Activated CD4-positive, alpha-beta T cell treated with anti-CD3 and anti-CD28 coated beads for 1 hour (primary cell): ENCODE data around the gene IFT20.
A peak's percentile ranks its signal among the peaks of the same experiment; 100 is the strongest.

Source experiments
- DNase-seq: peaks from one replicate; pipeline ENCODE4 v3.0.0-alpha.2; 2020

The IFT20 gene

DNA sequence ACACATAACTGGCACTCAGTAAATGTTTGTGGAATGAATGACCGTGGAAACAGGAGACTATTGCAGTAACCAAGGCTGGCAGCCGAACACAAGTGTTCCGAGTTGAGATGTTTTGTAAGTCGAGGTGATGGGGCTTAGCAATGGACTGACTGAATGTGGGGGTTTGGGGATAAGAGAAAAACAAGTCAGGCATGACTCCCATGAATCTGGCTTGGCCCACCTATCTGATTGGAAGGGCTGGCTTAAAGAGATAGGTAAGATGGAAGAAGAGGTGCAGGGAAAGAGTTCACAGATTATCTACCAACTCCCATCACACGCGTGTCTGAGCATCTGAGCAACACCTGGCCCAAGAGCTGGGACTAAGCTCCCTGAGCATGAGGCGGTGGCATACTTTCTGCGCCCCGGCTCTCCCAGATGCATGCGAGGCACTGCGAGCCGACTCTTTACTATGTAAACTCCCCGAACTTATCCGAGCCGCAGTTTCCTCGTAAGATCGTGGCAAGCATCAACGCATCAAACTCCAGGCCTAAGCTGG is 539 bp downstream of the IFT20 start:
- no peak for DNase-seq

DNA sequence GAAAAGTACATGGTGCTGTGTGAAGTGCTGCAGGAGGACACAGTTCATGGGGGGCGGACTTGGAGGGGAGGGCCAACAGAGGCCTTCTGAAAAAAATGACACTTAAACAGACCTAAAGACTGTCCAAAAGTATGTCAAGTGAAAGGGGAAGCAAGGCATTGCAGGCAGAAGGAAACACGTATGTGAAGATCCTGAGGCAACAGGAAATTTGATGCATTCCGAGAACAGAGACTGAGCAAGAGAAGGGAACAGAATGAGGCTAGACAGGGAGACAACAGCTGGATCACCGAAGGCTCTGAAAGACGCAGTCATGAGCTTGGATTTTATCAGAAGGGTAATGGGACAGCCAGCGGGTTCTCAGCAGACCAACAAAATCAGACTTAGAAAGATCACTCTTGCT is 1.1 kb downstream of the IFT20 start:
- DNase-seq = no peak

DNA sequence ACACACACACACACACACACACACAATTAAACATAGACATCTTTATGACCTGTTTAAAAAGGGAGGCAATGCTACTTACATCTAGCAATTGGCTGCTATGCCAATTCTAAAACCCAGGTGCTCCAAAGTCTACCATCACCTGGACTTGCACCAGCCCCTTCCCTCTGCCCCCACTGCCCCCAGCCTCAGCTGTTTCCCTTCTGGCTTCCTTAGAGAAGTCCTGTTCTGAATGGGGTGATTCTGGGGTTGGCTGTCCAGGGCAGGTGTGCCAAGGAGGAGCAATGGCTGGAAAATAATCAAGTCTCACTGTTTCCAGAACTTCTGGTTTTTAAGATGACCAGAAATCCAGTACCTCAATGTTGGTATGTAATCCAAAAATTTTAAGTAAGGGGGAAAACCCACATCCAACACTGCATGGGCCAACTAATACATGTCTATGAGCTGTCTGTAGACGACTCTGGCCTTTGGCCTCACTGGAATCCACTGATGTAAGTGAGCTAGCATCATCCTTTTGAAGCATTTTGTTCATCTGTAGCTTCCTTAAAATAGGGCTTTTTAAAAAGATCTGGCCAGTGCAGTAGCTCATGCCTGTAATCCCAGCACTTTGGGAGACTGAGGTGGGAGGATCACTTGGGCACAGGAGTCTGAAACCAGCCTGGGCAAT is 2.1 kb downstream of the IFT20 start:
- no peak for DNase-seq

DNA sequence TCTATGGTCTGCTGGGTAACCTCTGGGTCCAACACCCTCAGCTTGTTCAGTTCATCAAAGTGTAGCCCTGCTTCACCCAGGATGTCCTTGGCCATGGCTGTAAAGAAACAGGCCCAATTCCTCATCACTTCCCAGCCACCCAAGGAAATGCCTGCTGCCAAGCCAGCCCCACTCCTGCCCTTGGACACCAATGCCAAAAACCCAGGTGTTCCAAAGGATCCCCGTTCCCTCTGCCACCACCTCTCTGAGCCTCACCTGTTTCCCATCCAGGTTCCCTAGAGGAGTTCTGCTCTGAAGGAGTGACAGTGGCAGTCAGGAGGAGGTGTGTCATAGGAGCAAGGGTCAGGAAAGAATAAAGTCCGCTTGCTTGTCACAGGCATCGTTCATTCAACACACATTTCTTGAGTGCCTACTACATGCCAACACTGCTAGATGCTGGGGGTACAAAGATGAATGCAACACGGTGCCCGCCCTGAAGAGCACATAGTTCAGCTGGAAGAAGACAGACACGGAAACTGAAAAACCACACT is 3.3 kb downstream of the IFT20 start:
- no peak for DNase-seq

DNA sequence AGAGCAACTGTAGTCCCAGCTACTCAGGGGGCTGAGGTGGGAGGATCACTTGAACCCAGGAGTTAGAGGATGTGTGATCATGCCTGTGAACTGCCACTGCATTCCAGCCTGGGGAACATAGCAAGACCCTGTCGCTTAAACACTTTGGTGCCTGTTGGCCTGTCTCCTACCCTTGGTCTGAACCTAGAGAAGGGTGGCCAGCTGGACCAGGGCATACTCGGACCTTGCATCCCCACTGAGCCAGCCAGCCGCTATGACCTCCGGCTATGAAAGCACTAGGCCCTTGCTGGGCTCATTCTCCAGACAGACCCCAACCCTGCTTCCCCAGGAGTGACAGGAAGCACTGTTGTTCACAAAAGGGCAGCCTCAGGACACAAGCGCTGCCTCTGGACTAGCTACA is 4.6 kb downstream of the IFT20 start:
- DNase-seq = no peak

DNA sequence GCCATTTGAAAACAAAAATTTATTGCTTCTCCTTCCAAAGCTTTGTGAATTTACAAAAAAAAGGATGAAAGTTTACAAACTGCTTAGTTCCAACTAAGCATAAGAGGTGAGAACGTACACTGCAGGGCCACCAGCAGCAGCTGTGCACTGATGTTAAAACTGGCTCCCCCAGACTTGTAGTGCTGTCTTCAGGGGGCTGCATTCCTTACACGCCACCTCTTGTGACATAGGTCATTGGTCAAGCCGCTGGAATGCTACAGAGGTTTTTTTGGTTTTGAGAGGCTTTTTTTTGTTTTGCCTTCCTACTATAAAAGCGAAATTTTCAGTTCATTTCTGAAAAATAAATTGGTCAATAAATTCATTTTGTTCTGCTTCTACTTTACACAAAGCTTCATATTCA is 6.9 kb downstream of the IFT20 start:
- DNase-seq = no peak

DNA sequence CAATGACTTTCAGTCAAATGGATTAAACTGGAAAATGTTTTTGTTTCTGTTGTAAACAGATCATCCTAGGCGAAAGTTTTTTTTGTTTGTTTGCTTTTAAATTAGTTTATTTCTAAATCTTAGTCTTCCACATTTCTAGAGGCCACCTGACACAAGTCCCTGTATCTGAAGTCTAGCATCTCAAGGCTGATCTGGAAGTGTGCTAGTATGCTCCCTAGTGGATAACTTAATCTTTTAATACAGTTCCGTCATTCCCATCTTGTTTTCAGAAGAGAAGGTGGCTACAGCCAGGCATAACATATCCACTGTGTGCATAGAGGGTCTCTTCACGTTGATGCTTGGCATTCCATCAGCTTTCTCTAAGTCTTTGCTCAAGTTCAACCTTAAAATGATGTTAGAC is 7.6 kb downstream of the IFT20 start:
- DNase-seq = no peak

DNA sequence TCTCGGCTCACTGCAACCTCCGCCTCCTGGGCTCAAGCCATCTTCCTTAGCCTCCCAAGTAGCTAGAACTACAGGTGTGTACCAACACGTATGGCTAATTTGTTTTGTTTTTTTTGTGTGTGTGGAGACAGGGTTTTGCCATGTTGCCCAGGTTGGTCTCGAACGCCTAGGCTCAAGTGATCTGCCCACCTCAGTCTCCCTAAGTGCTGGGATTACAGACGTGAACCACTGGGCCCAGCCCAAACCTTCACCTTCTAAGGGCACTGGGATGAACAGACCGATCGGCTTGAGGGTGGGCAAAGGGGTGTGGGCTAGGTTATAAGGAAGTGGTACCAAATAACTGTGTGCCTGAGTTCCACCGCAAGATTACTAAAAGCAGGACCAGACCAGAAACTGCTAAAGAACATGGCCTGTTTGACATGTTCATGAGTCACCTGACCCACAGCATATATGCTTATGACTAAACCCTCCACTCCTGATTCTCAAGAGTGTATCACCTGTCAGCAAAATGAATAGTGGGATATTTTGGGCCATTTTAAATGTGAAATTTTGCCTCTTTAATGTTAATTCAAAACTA is 8.2 kb downstream of the IFT20 start:
- no peak for DNase-seq

DNA sequence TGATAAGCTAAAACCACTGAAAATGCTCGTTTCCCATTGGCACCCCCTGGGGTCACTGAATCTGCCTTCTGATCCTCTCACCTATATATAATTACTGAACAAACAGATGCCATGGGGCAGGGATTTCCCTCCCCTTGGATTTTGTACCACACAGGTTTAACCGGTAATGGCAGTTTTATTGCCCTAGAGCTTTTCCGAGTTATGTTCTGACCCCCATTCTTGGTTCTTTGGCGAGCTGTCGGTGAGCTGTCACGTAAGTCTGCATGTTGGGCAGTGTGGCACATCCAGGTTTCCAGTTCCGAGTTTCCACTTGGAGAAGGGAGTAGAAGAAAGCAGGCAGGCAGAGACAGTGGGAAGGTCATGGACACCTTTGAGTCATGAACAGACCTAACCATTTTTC is 9.2 kb downstream of the IFT20 start:
- DNase-seq = no peak

DNA sequence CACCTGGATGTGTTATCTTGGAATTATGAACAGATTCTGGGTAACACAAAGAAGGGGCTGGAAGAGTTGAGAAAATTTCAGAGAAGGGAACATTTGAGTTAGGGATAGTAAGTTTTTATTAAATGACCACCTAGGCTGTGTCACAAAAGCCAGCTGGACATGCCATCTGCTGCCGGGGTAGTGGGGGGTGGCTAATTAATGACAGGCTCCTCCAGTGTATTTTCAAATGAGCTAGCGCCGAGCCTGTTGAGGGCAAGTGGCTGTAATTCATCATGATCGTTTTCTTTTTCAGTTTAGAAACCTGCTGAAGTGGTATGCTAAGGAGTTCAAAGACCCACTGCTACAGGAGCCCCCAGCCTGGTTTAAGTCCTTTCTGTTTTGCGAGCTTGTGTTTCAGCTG is 10.1 kb downstream of the IFT20 start:
- DNase-seq = no peak

DNA sequence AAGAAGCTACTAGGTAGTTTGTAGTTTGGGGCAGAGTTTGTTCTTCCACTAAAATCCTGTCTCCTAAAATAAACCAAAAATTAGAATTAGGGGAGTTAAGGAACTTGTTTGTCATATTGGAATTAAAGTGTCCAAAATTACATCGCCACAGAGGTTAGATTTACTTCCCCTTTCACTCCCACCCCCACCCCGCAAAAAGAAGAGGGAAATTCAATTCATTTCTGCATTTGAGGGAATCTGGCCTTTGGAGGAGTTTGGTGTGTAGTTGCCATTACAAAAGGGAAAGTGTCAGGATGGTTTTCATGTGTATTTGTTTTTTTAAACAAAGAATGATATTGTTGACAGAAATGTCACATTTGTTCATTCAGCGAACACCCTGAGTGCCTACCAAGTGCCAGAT is 10.5 kb downstream of the IFT20 start:
- DNase-seq = no peak

DNA sequence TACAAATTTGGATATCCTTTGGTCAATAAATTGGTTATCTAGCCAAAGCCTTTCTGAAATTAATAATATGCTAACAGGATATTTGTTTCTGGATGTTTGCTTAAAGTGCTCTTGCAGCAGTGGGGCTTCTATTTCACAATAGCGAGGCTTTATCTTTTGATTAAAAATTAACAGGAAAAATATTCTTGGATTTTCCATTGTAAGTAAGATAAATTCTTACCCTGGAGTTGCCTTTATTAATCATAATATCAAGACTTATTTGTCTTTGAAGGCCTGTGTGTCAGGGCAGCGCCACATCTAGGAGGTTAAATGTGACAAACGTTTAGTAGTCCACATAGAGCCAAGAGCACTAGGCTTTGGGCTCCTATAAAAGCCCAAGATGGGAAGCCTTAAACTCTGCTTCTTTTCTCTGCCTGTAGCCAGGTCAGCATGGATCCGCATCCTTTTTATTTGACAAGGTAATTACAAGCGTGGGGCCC is 11.0 kb downstream of the IFT20 start:
- DNase-seq = no peak

DNA sequence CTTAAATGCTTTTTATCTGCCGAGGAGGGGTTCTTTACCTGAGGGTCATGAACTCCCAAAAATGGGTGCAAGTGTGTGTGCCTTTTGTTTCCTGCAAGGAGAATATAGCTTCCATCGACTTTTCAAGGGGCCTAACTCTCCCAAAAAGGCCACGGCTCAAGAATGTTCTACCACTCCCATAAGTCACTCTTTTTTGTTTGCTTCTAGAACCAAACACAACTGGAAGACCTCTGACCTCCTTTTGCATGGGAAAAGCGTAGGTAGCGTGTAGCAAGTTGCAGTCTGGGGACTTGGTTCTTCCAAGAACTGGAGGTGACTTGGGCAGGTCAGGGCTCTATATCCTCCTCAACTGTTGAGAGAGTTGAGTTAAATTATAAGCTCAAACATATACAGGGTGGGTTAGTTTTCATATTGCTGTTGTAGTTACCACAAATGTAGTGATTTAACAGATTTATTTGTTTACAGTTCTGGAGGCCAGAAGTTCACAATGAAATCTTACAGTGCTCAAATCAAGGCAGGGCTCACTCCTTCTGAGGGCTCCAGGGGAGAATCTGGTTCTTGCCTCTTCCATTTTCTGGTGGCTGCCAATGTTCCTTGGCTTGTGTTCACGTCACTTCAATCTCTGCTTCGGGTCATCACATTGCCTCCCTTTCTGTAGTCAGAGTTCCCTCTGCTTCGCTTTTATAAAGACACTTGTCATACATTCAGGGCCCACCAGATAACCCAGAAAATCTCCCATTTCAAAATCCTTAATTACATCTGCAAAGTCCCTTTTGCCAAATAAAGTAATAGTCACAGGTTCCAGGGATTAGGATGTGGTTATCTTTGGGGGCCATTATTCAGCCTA is 14.8 kb downstream of the IFT20 start:
- DNase-seq = no peak

DNA sequence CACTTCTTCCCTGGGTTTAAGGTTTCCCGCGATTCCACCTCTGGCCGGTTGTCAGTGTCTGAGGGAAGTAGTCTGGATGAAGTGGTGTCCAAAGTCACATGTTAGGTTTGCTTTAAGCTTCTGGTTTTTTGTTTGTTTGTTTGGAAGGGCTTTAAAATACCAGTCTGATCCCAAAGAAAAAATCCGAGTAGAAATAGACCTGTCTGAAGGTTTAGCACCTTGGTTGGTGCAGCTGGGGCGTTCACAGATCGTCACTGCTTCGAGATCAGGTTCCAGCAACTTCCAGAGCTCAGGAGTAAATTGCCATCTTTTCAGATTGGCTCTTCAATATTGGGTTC is 15.7 kb downstream of the IFT20 start:
- no peak for DNase-seq

DNA sequence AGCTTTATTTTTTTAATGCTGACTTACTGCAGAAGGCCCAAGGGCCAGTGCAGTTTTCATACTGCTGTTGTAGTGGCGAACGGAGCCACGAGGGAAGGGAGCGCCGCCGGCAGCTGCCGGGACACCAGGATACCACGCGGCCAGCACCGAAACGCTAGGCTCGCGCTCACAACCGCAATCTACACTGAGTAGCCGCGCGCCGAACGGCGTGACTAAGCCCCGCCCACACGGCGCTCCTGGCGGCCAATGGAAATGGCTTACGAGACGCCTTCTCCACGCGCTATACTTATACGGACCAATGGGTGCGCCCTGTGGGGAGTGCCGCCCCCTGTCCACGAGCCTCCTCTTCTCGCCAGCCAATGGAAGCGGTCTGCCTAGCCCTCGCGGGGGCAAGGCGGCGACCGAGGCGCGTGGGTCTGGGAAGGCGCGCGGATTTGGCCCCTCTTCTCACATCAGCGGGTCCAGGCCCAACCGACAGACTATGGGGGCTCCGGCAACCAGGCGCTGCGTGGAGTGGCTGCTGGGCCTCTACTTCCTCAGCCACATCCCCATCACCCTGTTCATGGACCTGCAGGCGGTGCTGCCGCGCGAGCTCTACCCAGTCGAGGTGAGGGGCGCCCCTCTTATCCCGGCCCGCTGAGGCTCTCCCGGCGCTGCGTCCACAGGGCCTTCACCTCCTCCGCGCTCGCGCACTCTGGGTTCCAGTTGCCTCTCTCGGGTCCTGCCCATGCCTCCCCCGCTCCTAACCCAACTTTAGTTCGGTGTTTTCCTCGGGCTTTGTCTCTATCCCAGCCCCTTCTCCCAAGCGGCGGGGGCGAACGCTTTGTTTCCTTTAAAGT is 16.3 kb downstream of the IFT20 start, which contains the start of gene TMEM97:
TMEM97 (plus strand) TSS at position 442 of the 839 bp plus-strand sequence; CDS start at position 482, 40 bp downstream.
- DNase-seq = peak; percentile 88

DNA sequence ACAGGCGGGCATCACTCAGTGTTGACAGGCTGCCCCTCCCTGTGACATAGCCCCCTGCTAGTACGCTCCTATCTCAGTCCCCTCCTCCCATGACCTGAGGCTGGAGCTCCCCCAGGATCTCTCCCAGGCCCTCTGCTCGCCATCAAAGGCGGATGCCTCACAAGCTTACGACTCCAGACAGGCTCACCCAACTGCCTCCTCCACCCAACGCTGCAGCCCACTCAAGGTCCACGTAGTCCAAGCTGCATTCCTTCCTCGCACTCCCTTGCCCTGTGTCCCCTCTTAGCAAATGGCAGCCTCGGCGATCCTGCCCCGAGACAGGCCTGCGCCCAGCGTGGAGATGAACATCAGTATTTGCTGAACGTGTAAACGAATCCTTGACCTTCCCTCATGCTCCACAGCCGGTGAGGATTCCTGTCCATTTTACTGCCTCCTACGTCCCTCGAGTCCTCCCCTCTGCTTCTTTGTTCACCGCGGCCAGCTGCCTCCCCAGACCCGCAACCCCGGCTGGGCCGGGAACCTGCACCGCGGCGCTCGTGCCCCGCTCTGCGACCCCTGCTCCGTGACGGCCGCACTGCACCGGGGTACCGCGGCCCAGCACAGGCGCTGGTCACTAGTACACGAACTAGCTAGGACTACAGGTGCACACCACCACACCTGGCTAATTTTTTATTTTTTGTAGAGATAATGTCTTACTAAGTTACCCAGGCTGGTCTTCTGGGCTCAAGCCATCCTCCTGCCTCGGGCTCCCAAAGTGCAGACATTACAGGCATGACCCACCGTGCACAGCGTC is 17.1 kb downstream of the IFT20 start:
- DNase-seq = no peak

DNA sequence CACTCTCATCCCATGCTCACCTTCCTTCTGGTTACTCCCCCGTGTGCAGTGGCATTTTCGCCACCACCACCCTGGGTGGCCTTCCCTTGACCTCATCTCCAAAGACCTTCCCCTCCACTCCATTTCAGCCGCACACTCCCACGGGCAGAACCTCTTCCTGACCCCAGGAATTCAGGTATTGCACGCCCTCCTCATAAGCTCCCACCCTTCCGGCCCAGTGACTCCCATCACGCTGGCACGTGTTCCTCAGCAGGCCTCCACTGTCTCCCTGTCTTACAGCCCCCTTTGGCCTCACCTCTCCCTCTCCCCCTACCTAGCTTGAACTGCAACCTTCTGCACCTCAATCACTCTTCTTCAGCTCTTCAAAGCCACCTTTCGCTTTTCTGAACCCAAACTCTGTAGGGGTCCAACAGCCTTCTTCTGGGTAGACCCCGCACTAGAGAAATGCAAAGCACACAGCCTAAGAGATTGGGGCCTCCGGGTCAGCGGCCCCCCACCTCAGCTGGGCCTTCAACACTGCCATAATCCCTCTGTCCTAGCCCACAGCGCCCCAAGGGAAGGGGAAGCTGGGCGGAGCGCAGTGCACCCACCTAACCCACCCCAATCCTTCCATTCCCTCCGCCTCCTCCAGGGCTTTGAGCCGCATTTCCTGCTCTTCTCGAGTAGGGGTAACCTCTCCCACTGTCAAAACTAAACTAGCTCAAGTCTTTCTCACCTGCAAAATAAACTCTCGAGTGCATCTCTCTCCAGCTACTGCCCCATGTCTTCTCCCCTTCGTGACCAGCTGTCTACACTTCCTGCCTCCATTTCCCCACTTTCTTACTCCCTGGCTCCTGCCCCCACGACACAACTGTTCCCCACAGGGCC is 17.9 kb downstream of the IFT20 start:
- DNase-seq = no peak

DNA sequence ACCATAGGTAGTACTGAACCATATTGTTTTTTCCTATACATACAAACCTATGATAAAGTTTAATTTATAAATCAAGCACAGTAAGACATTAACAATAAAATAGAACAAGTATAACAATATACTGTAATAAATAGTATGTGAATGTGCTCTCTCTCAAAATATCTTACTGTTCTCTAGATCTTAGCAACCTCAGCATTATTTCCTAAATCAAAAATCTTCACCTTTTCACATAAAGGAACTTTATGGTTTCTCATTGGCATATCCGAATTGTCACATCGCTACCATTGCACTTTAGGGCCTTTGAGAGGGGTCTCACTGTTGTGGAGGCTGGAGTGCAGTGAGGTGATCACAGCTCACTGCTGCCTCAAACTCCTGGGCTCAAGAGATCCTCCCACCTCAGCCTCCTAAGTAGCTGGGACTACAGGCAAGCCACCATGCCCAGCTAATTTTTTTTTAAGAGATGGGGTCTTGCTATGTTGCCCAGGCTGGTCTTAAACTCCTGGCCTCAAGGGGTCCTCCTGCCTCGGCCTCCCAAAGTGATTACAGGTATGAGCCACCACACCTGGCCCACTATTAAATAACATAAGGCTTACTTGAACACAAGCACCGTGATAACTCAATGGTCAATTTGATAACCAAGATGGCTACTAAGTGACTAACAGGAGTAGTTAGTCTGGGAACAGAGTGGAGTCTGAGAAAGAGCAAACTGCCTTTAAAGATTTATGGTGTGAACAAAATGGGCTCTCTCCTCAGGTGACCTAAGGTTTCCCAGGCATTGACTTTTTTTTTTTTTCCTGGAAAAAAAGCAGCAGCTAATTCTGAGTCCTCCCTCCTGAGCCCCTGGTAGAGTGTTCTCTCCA is 19.2 kb downstream of the IFT20 start:
- DNase-seq = no peak

DNA sequence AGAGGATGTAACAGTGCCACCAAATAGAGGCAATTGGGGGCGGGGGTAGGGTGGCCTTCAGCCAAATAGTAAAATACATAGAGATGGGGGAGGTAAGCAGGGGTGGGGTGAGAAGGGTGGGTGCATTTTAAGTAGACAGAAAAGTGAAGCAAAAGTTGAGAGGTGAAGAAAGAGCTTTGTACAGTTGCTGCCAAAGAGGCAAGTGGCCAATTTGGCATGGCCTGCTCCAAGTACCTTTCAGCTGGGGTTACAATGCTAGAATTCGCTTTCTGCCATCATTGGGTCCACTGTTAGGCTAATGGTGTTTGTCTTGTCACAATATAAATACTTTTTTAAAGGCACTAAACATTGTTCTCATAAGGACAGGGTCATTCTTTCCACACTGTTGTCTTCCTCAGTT is 21.4 kb downstream of the IFT20 start:
- DNase-seq = no peak

DNA sequence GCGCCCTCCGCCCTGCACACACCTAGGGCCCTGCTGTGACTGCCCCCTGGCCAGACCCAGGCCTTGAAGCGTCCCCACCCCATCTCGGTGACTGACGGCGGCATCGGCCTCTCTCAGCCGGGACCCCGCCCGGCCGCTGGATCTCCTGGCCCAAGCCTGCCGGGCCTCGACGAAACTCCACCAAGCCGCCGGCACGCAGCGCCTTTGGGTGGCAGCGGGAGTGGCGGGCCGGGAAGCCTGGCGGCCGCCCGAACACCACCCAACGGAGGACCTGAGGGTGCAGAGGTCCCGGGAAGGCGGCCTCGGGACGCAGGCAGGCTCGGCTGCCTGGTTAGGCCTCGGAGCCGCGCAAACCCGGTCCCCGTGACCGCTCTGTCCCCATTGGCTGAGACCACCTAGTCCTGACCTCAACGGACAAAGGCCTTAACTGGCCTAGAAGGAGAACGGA is 28.3 kb downstream of the IFT20 start:
- no peak for DNase-seq
